GM12878 (cell line): ENCODE measurements around the gene HRH3. TPM values are rescaled to one million over a fixed set of nuclear protein-coding genes. Genes with fewer than 3 reads are reported as not detected.

ENCODE experiments used
- ASH2L ChIP-seq: fragments of 300-600, 200-600 bp; sonication (generic); IDR thresholded peaks from 2 replicates; pipeline ENCODE4 v1.6.1; 2017; ENCODE audit warnings: low read depth, mild to moderate bottlenecking, borderline replicate concordance
- BACH1 ChIP-seq: fragments of 450-650 bp; IDR thresholded peaks from 2 replicates; pipeline ENCODE4 v1.6.1; 2017; ENCODE audit warnings: mild to moderate bottlenecking, borderline replicate concordance
- CHD2 ChIP-seq: IDR thresholded peaks from 2 replicates; pipeline ENCODE4 v1.6.1; 2011; ENCODE audit warnings: low read depth, low read length, improper control_type of control experiment, borderline replicate concordance
- CUX1 ChIP-seq: IDR thresholded peaks from 2 replicates; pipeline ENCODE4 v1.6.1; 2012; ENCODE audit warnings: improper control_type of control experiment, low read depth, low read length; ENCODE audit not compliant: insufficient replicate concordance
- MTA2 ChIP-seq: fragments of 450-650 bp; IDR thresholded peaks from 2 replicates; pipeline ENCODE4 v1.6.1; 2016; ENCODE audit warnings: low read depth, mild to moderate bottlenecking, moderate library complexity
- NBN ChIP-seq: fragments of 450-650 bp; IDR thresholded peaks from 2 replicates; pipeline ENCODE4 v1.6.1; 2016
- NRF1 ChIP-seq: conservative IDR thresholded peaks from 2 replicates; pipeline ENCODE4 v1.6.1; 2011; ENCODE audit warnings: mild to moderate bottlenecking, low read depth, low read length, improper control_type of control experiment
- POU2F2 ChIP-seq: IDR thresholded peaks from 3 replicates; pipeline ENCODE4 v1.6.1; 2011; ENCODE audit warnings: low read depth, mild to moderate bottlenecking, low read length, borderline replicate concordance
- RFX5 ChIP-seq: IDR thresholded peaks from 2 replicates; pipeline ENCODE4 v1.6.1; 2011; ENCODE audit warnings: low read depth, low read length, improper control_type of control experiment
- TARDBP ChIP-seq: IDR thresholded peaks from 2 replicates; pipeline ENCODE4 v1.6.1; 2016; ENCODE audit warnings: borderline replicate concordance
- TBL1XR1 ChIP-seq: IDR thresholded peaks from 2 replicates; pipeline ENCODE4 v1.6.1; 2012; ENCODE audit warnings: low read depth, low read length, improper control_type of control experiment
- polyA plus RNA-seq, 11 experiments: library from polyadenylated mRNA; depleted of rRNA in 4 of 11; unstranded in 6 of 11; stranded (reverse) in 5 of 11; fragments of >200 nt; fragmentation: Nextera tagmentation in 4 of 11; fragmentation: Illumina TruSeq in 1 of 11; extraction: Ambion mirVana in 4 of 11; extraction: Trizol in 1 of 11; gene quantifications; 1 replicate in 1 of 11; 2 replicates in 10 of 11; pipeline versions ENCODE4 v1.2.1 to v1.2.3, GENCODE V29; 2011 to 2016; ENCODE audit warnings: inconsistent platforms in 2 of 11, missing spikeins in 2 of 11, low read depth in 1 of 11
- total RNA-seq, 4 experiments: library from RNA; depleted of rRNA in 3 of 4; stranded (reverse); fragments of >200 nt in 3 of 4; fragmentation: Illumina TruSeq in 1 of 4; extraction: Trizol in 1 of 4; gene quantifications; 2 replicates each; pipeline versions ENCODE4 v1.2.1 to v1.2.3, GENCODE V29; 2013 to 2021

The HRH3 gene
- total and polyA plus RNA-seq, 10 of the 15 experiments (the other 5 are each of a cell fraction or from before 2014, with no cell fraction given) = not detected

GRCh38 chr20:62230696-62231095 lies 10.6 kb upstream of the HRH3 start (continued):
- TF ChIP-seq CUX1 (no peak), NRF1 (no peak), NBN (no peak), ASH2L (no peak), TBL1XR1 (no peak), TARDBP (no peak), RFX5 (no peak), CHD2 (no peak), BACH1 (no peak), POU2F2 (no peak), MTA2 (no peak)
